Lower lobe of right lung (tissue), 2 donors: ENCODE data around the gene PPHLN1. TPM values are rescaled to one million over a fixed set of nuclear protein-coding genes. Genes with fewer than 3 reads are reported as not detected.

ENCODE experiments used
- ATAC-seq, 2 donors: fragments of 200-7000 bp; cut with Tn5 transposase; one replicate each; pipeline ENCODE4 v1.9.1; 2020 to 2022; ENCODE audit warnings: mild to moderate bottlenecking in 2 of 2, moderate library complexity in 2 of 2
- DNase-seq: peaks from one replicate; pipeline ENCODE4 v3.0.0-alpha.2; 2020
- H3K27ac ChIP-seq: fragments of 200-600 bp; one replicate; pipeline ENCODE4 v1.8.0; 2022
- H3K27me3 ChIP-seq: fragments of 200-600 bp; one replicate; pipeline ENCODE4 v1.8.0; 2022; ENCODE audit warnings: low read depth
- H3K36me3 ChIP-seq: fragments of 200-600 bp; one replicate; pipeline ENCODE4 v1.8.0; 2022; ENCODE audit warnings: mild to moderate bottlenecking
- H3K4me1 ChIP-seq: fragments of 200-600 bp; one replicate; pipeline ENCODE4 v1.8.0; 2022
- H3K4me3 ChIP-seq: fragments of 200-600 bp; one replicate; pipeline ENCODE4 v1.8.0; 2022; ENCODE audit warnings: mild to moderate bottlenecking
- H3K9me3 ChIP-seq: fragments of 200-600 bp; one replicate; pipeline ENCODE4 v1.8.0; 2022
- CTCF ChIP-seq: fragments of 200-600 bp; IDR thresholded peaks from one replicate; pipeline ENCODE4 v1.8.0; 2022; ENCODE audit warnings: antibody characterized with exemption, mild to moderate bottlenecking
- intact Hi-C: fragments of 100-400 bp; cut with DNase I; formaldehyde crosslinking; loops from one replicate; pipeline ENCODE4 v1.11.0; 2022
- total RNA-seq: library from RNA; stranded (reverse); fragmentation: NEBNext Ultra II Directional; extraction: Animal tissue kit (Norgen Biotek cat#: 25700); gene quantifications from one replicate; pipeline ENCODE4 v1.2.1, GENCODE V29; 2021
- donor health status: DM: no; HTN: yes; CAD: no; lungs with severe emphysema.

The PPHLN1 gene
- total RNA-seq, 1 donor from 2014 or later = 45.5 TPM

- no peak for TF ChIP-seq CTCF
- Histone ChIP-seq H3K4me3 (no peak overlapping the region), H3K27me3 (no peaks in the 10 kb centered on the region), H3K9me3 (no peaks in the 10 kb centered on the region), H3K36me3 (peaks cover 5% of the 10 kb centered on the region), H3K27ac (no peak overlapping the region), H3K4me1 (no peaks in the 10 kb centered on the region)
- intact Hi-C loops = no loop called here
- ATAC-seq (no peak), DNase-seq (no peak)
Measured at GRCh38 chr12:42306297-42306696, 19.7 kb upstream of the PPHLN1 start.

- H3K4me1 ChIP-seq = no peaks in the 10 kb centered on the region
- no peak for ATAC-seq
- H3K9me3 ChIP-seq = no peaks in the 10 kb centered on the region
Measured at GRCh38 chr12:42308390-42308789, 17.6 kb upstream of the PPHLN1 start.

GRCh38 chr12:42309996-42310395 lies 16.0 kb upstream of the PPHLN1 start:
- Histone ChIP-seq H3K27ac (no peak overlapping the region), H3K9me3 (no peaks in the 10 kb centered on the region), H3K4me3 (no peak overlapping the region), H3K36me3 (peaks cover 28% of the 10 kb centered on the region), H3K27me3 (no peaks in the 10 kb centered on the region), H3K4me1 (no peaks in the 10 kb centered on the region)
- ATAC-seq = no peak
- no peak for TF ChIP-seq CTCF
- no peak for DNase-seq
- intact Hi-C loops = no loop called here

More at GRCh38 chr12:42308390-42308789, 17.6 kb upstream of the PPHLN1 start:
- H3K27me3 ChIP-seq = no peaks in the 10 kb centered on the region
- intact Hi-C loops = no loop called here
- TF ChIP-seq CTCF = no peak
- no peak overlapping the region for H3K4me3 ChIP-seq
- no peak overlapping the region for H3K27ac ChIP-seq
- H3K36me3 ChIP-seq = peaks cover 18% of the 10 kb centered on the region
- DNase-seq = no peak

GRCh38 chr12:42315108-42315507 lies 10.9 kb upstream of the PPHLN1 start:
- Histone ChIP-seq H3K36me3 (peaks cover 56% of the 10 kb centered on the region), H3K9me3 (no peaks in the 10 kb centered on the region), H3K4me3 (no peak overlapping the region), H3K27me3 (no peaks in the 10 kb centered on the region), H3K27ac (no peak overlapping the region), H3K4me1 (no peaks in the 10 kb centered on the region)
- TF ChIP-seq CTCF = no peak
- DNase-seq (no peak), ATAC-seq (no peak)
- intact Hi-C loops = no loop called here

- TF ChIP-seq CTCF = no peak
- Histone ChIP-seq H3K4me1 (peaks cover 11% of the 10 kb centered on the region), H3K27me3 (no peaks in the 10 kb centered on the region), H3K36me3 (peaks cover 56% of the 10 kb centered on the region), H3K9me3 (no peaks in the 10 kb centered on the region), H3K27ac (no peak overlapping the region), H3K4me3 (no peak overlapping the region)
- DNase-seq (no peak), ATAC-seq (no peak)
- intact Hi-C loops = no loop called here
Measured at GRCh38 chr12:42320796-42321195, 5.2 kb upstream of the PPHLN1 start.

GRCh38 chr12:42322567-42322966 lies 3.4 kb upstream of the PPHLN1 start:
- no peak for TF ChIP-seq CTCF
- H3K9me3 ChIP-seq = no peaks in the 10 kb centered on the region
- H3K27ac ChIP-seq = no peak overlapping the region
- no peaks in the 10 kb centered on the region for H3K27me3 ChIP-seq
- H3K4me1 ChIP-seq = peaks cover 20% of the 10 kb centered on the region
- no peak overlapping the region for H3K4me3 ChIP-seq
- intact Hi-C loops = no loop called here
- DNase-seq (no peak), ATAC-seq (no peak)
- peaks cover 38% of the 10 kb centered on the region for H3K36me3 ChIP-seq
